DMS53 treated with DMSO at 0.1 percent for 48 hours (cell line): Measurements from ENCODE around the gene ACP2.

Experiments
- DNase-seq: peaks from one replicate; lab custom pipeline; 2025; ENCODE audit not compliant: unreplicated experiment; lab: John Stamatoyannopoulos, UW

Gene ACP2

GRCh38 chr11:47248664-47249377, at the start of gene ACP2:
Gene ACP2 (minus strand): TSS chr11:47248814. CDS start chr11:47248789, 25 bp downstream.
- peak; percentile 56 for DNase-seq

- no peak for DNase-seq
Measured at GRCh38 chr11:47296045-47296444, 47.4 kb upstream of the ACP2 start.

GRCh38 chr11:47295385-47295784, 46.8 kb upstream of the ACP2 start:
- no peak for DNase-seq

- no peak for DNase-seq
Measured at GRCh38 chr11:47289856-47290255, 41.2 kb upstream of the ACP2 start.

GRCh38 chr11:47288066-47288465, 39.5 kb upstream of the ACP2 start:
- no peak for DNase-seq

- no peak for DNase-seq
Measured at GRCh38 chr11:47285969-47286770, 37.6 kb upstream of the ACP2 start.

GRCh38 chr11:47284151-47284550, 35.5 kb upstream of the ACP2 start:
- no peak for DNase-seq

GRCh38 chr11:47282462-47282861, 33.8 kb upstream of the ACP2 start:
- no peak for DNase-seq

GRCh38 chr11:47280860-47281259, 32.2 kb upstream of the ACP2 start:
- no peak for DNase-seq

- no peak for DNase-seq
Measured at GRCh38 chr11:47280099-47280498, 31.5 kb upstream of the ACP2 start.

- DNase-seq, result no peak
Measured at GRCh38 chr11:47278769-47279168, 30.2 kb upstream of the ACP2 start.

GRCh38 chr11:47278058-47278457, 29.4 kb upstream of the ACP2 start:
- DNase-seq, result no peak

GRCh38 chr11:47276923-47277322, 28.3 kb upstream of the ACP2 start:
- DNase-seq, result no peak

- DNase-seq, result no peak
Measured at GRCh38 chr11:47274495-47275235, 26.1 kb upstream of the ACP2 start.

- DNase-seq, result no peak
Measured at GRCh38 chr11:47272706-47273105, 24.1 kb upstream of the ACP2 start.

- no peak for DNase-seq
Measured at GRCh38 chr11:47271961-47272661, 23.5 kb upstream of the ACP2 start.

GRCh38 chr11:47271328-47271727, 22.7 kb upstream of the ACP2 start:
- no peak for DNase-seq

GRCh38 chr11:47270331-47271271, 22.0 kb upstream of the ACP2 start:
- no peak for DNase-seq

- DNase-seq, result peak; percentile 60
Measured at GRCh38 chr11:47269829-47270305, 21.3 kb upstream of the ACP2 start, which contains the start of gene MADD. Gene MADD (plus strand): TSS chr11:47270133.
